Retinal pigment epithelial cell (primary cell): ENCODE data around the gene VWA5B1.

Experiments used
- DNase-seq: peaks from one replicate; pipeline ENCODE4 v3.0.0-alpha.2; 2010; ENCODE audit warnings: low read depth
- H3K4me3 ChIP-seq: 2 replicates; pipeline ENCODE4 v1.5.1; 2011; ENCODE audit warnings: mild to moderate bottlenecking, low read length, control low read depth, moderate library complexity
- CTCF ChIP-seq: conservative IDR thresholded peaks from 2 replicates; pipeline ENCODE4 v1.5.1; 2011; ENCODE audit warnings: low read depth, low read length, control low read depth, inconsistent platforms

VWA5B1 gene

GRCh38 chr1:20399606-20400180, 109.0 kb downstream of the VWA5B1 start:
- DNase-seq = no peak

GRCh38 chr1:20400341-20401177, 109.9 kb downstream of the VWA5B1 start:
- no peak for TF ChIP-seq CTCF
- no peak overlapping the region for H3K4me3 ChIP-seq
- no peak for DNase-seq

More at GRCh38 chr1:20399606-20400180, 109.0 kb downstream of the VWA5B1 start:
- H3K4me3 ChIP-seq = no peak overlapping the region
- TF ChIP-seq CTCF = no peak

DNA sequence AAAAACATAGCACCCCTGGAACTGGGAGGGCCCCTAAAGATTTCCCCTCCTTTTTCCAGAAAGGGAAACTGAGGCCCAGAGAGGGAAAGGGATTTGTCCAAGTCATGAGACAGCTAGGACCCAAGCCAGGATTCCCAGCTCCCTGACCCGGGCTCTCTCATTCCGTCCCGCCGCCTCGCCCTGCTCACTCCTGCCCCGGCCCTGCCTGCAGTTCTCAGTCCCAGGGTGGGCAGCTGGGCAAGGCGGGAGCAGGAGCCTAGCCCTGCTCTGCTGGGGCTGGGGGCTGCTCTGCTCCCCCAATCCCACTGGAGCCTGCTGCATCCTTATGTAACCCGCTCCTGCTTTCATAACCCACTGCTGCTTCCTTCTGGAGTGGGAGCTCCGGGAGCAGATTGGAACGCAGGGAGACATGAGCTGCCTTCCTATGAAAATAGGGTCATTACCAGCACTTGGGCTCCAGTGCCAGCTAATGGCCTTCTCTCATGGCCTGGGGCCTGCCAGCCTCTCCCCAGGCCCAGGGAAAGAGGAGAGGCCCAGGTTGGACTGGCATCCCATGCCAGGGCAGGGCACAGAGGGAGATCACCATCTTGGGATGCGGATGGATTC, 110.8 kb downstream of the VWA5B1 start:
- no peak overlapping the region for H3K4me3 ChIP-seq
- no peak for TF ChIP-seq CTCF
- no peak for DNase-seq

DNA sequence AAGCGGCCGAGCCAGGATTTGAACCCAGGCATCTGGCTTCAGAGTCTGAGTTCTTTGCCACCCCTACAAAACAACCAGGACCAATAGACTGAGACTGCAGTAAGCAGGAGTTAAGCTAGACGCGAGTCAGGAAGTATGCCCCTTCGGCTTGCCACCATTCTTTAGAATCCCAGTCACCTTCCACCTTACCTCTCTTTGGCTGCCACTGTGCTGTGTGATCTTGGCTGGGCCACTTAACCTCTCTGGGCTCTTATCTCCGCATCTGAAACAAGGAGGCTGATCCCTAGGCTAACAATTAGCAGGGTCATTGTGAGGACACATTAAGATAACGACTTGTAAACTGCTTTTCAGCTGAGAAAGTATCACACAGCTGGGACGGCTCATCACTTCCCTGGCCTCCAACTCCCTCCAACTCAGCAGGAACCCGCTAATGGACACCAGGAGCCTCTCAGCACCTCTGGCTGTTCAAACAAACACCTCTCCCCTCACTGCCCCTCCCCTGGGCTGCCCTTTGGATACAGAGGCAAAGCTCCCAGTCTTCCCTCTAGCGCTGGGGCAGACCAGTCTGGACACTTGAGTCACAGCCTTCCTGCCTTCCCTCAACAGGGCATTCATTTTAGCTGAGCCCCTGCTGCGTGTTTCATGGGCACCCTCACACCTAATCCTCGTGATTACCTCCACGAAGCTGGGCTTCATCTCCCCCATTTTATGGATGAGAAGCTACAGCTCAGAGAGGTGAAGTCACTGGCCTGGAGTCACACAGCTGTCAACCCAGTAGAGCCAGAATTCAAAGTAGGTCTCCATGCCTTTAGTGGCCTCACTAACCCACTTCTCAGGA, 112.1 kb downstream of the VWA5B1 start:
- TF ChIP-seq CTCF = no peak
- no peak overlapping the region for H3K4me3 ChIP-seq
- no peak for DNase-seq

GRCh38 chr1:20403423-20404145, 112.9 kb downstream of the VWA5B1 start:
- no peak for TF ChIP-seq CTCF
- H3K4me3 ChIP-seq = no peak overlapping the region
- DNase-seq = no peak

DNA sequence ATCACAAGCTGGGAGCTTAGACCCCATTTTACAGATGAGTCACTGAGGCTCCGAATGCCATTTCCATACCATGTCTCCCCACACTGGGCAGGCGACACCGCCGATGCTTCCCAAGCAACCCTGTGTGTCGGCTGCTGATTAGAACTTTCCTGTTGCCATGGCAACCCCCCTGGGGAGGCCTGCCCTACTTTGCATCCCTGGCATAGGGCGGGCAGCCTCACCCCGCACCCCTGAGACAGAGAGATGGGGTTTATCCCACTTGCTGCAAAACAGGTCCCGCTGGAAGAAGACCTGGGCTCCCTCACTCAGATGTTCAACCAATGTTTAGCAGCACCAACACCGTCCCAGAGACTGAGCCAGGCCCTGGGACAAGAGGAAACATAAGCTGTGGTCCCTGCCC, 113.8 kb downstream of the VWA5B1 start:
- H3K4me3 ChIP-seq = no peak overlapping the region
- no peak for TF ChIP-seq CTCF
- no peak for DNase-seq
